DMS153 treated with DMSO at 0.1 percent for 48 hours (cell line): Measurements from ENCODE around the gene SPATA17.
"Not testable (repeated sequence)": the region's sequence is repeated elsewhere in the genome, so short reads cannot be mapped to it uniquely, and the experiment has no call there.

Experiments used
- DNase-seq: peaks from one replicate; lab custom pipeline; 2025; ENCODE audit not compliant: unreplicated experiment; lab: John Stamatoyannopoulos, UW

SPATA17 gene

GRCh38 chr1:217674028-217674729 lies 43.0 kb downstream of the SPATA17 start:
- DNase-seq = no peak

- DNase-seq = no peak
Measured at GRCh38 chr1:217681806-217682205, 50.7 kb downstream of the SPATA17 start.

GRCh38 chr1:217687511-217687910 lies 56.4 kb downstream of the SPATA17 start:
- no peak for DNase-seq

GRCh38 chr1:217696140-217696539 lies 65.0 kb downstream of the SPATA17 start:
- DNase-seq = not testable (repeated sequence)

GRCh38 chr1:217703326-217703725 lies 72.2 kb downstream of the SPATA17 start:
- no peak for DNase-seq

GRCh38 chr1:217712925-217713597 lies 81.9 kb downstream of the SPATA17 start:
- DNase-seq = no peak

- no peak for DNase-seq
Measured at GRCh38 chr1:217715681-217716080, 84.5 kb downstream of the SPATA17 start.

- DNase-seq = no peak
Measured at GRCh38 chr1:217717959-217718358, 86.8 kb downstream of the SPATA17 start.

- no peak for DNase-seq
Measured at GRCh38 chr1:217718873-217719272, 87.7 kb downstream of the SPATA17 start.

GRCh38 chr1:217721692-217722091 lies 90.5 kb downstream of the SPATA17 start:
- DNase-seq = no peak

- DNase-seq = no peak
Measured at GRCh38 chr1:217734973-217735372, 103.8 kb downstream of the SPATA17 start.

GRCh38 chr1:217747156-217747769 lies 116.1 kb downstream of the SPATA17 start:
- peak; percentile 26 for DNase-seq

- DNase-seq = no peak
Measured at GRCh38 chr1:217769768-217770167, 138.6 kb downstream of the SPATA17 start.

GRCh38 chr1:217770918-217771317 lies 139.8 kb downstream of the SPATA17 start:
- no peak for DNase-seq

GRCh38 chr1:217776693-217777092 lies 145.5 kb downstream of the SPATA17 start:
- no peak for DNase-seq

- no peak for DNase-seq
Measured at GRCh38 chr1:217781056-217781455, 149.9 kb downstream of the SPATA17 start.

- DNase-seq = no peak
Measured at GRCh38 chr1:217791091-217791490, 159.9 kb downstream of the SPATA17 start.

GRCh38 chr1:217805792-217806191 lies 174.6 kb downstream of the SPATA17 start:
- no peak for DNase-seq

GRCh38 chr1:217812175-217812574 lies 181.0 kb downstream of the SPATA17 start:
- DNase-seq = no peak

GRCh38 chr1:217813031-217813430 lies 181.9 kb downstream of the SPATA17 start:
- DNase-seq = no peak

GRCh38 chr1:217837691-217838090 lies 206.5 kb downstream of the SPATA17 start:
- no peak for DNase-seq

- DNase-seq = no peak
Measured at GRCh38 chr1:217839161-217839560, 208.0 kb downstream of the SPATA17 start.
